Vagina (tissue), 2 donors: ENCODE data around the gene ASPA.

Experiments
- CTCF ChIP-seq, 3 experiments: fragments of 450-650 bp in 2 of 3; fragments of 200-600 bp in 1 of 3; sonication (generic) in 1 of 3; IDR thresholded peaks; one replicate each; pipeline ENCODE4 v1.5.1; 2017 to 2019; ENCODE audit warnings: antibody characterized with exemption in 3 of 3, mild to moderate bottlenecking in 2 of 3, moderate library complexity in 2 of 3
- POLR2A ChIP-seq, 2 donors: fragments of 450-650 bp; IDR thresholded peaks; one replicate each; pipeline ENCODE4 v1.6.1; 2017; ENCODE audit warnings: antibody characterized with exemption in 2 of 2, mild to moderate bottlenecking in 2 of 2, moderate library complexity in 2 of 2

- TF ChIP-seq POLR2A (IDR thresholded peaks at IDR 0.05), result no peak
- TF ChIP-seq CTCF (IDR thresholded peaks at IDR 0.05), result no peak
Measured at GRCh38 chr17:3472137-3472536, 3.7 kb upstream of the ASPA start.
